Measurements from ENCODE around the gene PTH2.

Gene PTH2

GRCh38 chr19:49409441-49410029 lies 13.7 kb downstream of the PTH2 start:
- peak; percentile 41 for DNase-seq

- no peak for DNase-seq
These were observed 14.3 kb downstream of the PTH2 start for GRCh38 chr19:49408816-49409440.

GRCh38 chr19:49407482-49408015 lies 15.7 kb downstream of the PTH2 start:
- no peak for DNase-seq

GRCh38 chr19:49407079-49407478 lies 16.2 kb downstream of the PTH2 start:
- no peak for DNase-seq

- DNase-seq: no peak
These were observed 19.6 kb downstream of the PTH2 start for GRCh38 chr19:49403404-49404187.

- no peak for DNase-seq
These were observed 23.2 kb downstream of the PTH2 start for GRCh38 chr19:49400029-49400428.

GRCh38 chr19:49398931-49399330 lies 24.3 kb downstream of the PTH2 start:
- DNase-seq: no peak

GRCh38 chr19:49398001-49398615 lies 25.1 kb downstream of the PTH2 start:
- peak; percentile 30 for DNase-seq

GRCh38 chr19:49396738-49397505 lies 26.3 kb downstream of the PTH2 start:
- no peak for DNase-seq

GRCh38 chr19:49395581-49396407 lies 27.4 kb downstream of the PTH2 start:
- DNase-seq: no peak

- DNase-seq: no peak
These were observed 29.4 kb downstream of the PTH2 start for GRCh38 chr19:49393881-49394280.

- peak; percentile 88 for DNase-seq
These were observed 31.5 kb downstream of the PTH2 start for GRCh38 chr19:49391581-49392399.

GRCh38 chr19:49390929-49391359 lies 32.3 kb downstream of the PTH2 start:
- no peak for DNase-seq

- DNase-seq: no peak
These were observed 32.9 kb downstream of the PTH2 start for GRCh38 chr19:49390131-49390928.

GRCh38 chr19:49389406-49389805 lies 33.8 kb downstream of the PTH2 start:
- DNase-seq: no peak

GRCh38 chr19:49387936-49388372 lies 35.3 kb downstream of the PTH2 start, which contains the start of gene KASH5:
TSS of gene KASH5 (plus strand) at chr19:49388249. CDS start at chr19:49390884, 2,635 bp downstream.
- DNase-seq: peak; percentile 78

GRCh38 chr19:49383599-49383998 lies 39.6 kb downstream of the PTH2 start:
- no peak for DNase-seq

GRCh38 chr19:49382639-49383038 lies 40.6 kb downstream of the PTH2 start:
- DNase-seq: no peak

GRCh38 chr19:49380391-49380790 lies 42.9 kb downstream of the PTH2 start:
- no peak for DNase-seq

- no peak for DNase-seq
These were observed 44.7 kb downstream of the PTH2 start for GRCh38 chr19:49378512-49378911.

All from CD4-positive, alpha-beta T cell treated with Interleukin-6 for 4 hours (primary cell).